ENCODE data around the gene CRYAB. TPM values are rescaled to one million over a fixed set of nuclear protein-coding genes. Genes with fewer than 3 reads are reported as not detected.
"Not testable (repeated sequence)": the region's sequence is repeated elsewhere in the genome, so short reads cannot be mapped to it uniquely, and the experiment has no call there.

Gene CRYAB
- total RNA-seq, 1 donor from 2014 or later: 1.7 TPM

- not testable (repeated sequence) for DNase-seq
These were observed 21.6 kb upstream of the CRYAB start for GRCh38 chr11:111933176-111933575.

GRCh38 chr11:111932611-111932950 lies 21.0 kb upstream of the CRYAB start:
- DNase-seq: no peak

- no peak for DNase-seq
These were observed 18.9 kb upstream of the CRYAB start for GRCh38 chr11:111930472-111930871.

GRCh38 chr11:111926505-111927391 lies 15.2 kb upstream of the CRYAB start:
- peak; percentile 98 for DNase-seq

GRCh38 chr11:111925953-111926352 lies 14.4 kb upstream of the CRYAB start:
- no peak for DNase-seq

GRCh38 chr11:111923951-111924350 lies 12.4 kb upstream of the CRYAB start:
- no peak for DNase-seq

- peak; percentile 46 for DNase-seq
These were observed 11.8 kb upstream of the CRYAB start for GRCh38 chr11:111923351-111923788.

- peak; percentile 43 for DNase-seq
These were observed 11.2 kb upstream of the CRYAB start for GRCh38 chr11:111922803-111923202.

GRCh38 chr11:111921541-111922230 lies 10.1 kb upstream of the CRYAB start:
- DNase-seq: no peak

GRCh38 chr11:111920908-111921307 lies 9.3 kb upstream of the CRYAB start:
- no peak for DNase-seq

GRCh38 chr11:111918390-111919256 lies 7.1 kb upstream of the CRYAB start, which contains the start of gene C11orf52:
C11orf52 (plus strand) TSS chr11:111918913; CDS start chr11:111918973, 60 bp downstream.
- DNase-seq: peak; percentile 84

- no peak for DNase-seq
These were observed 6.2 kb upstream of the CRYAB start for GRCh38 chr11:111917788-111918187.

- no peak for DNase-seq
These were observed 5.7 kb upstream of the CRYAB start for GRCh38 chr11:111917312-111917711.

- DNase-seq: no peak
These were observed 5.2 kb upstream of the CRYAB start for GRCh38 chr11:111916768-111917167.

- DNase-seq: peak; percentile 66
These were observed 2.4 kb upstream of the CRYAB start for GRCh38 chr11:111913997-111914396.

GRCh38 chr11:111913031-111913861 lies 1.7 kb upstream of the CRYAB start:
- DNase-seq: no peak

GRCh38 chr11:111912535-111912934 lies 965 bp upstream of the CRYAB start, which contains the start of gene HSPB2:
HSPB2 (plus strand) TSS chr11:111912734; CDS start chr11:111912830, 96 bp downstream.
- DNase-seq: no peak

GRCh38 chr11:111910676-111911562 lies 651 bp downstream of the CRYAB start:
- no peak for DNase-seq

- DNase-seq: no peak
These were observed 2.2 kb downstream of the CRYAB start for GRCh38 chr11:111909378-111909777.

- DNase-seq: no peak
These were observed 2.8 kb downstream of the CRYAB start for GRCh38 chr11:111908639-111909305.
